ENCODE data around the gene TKFC.

TKFC gene

DNA sequence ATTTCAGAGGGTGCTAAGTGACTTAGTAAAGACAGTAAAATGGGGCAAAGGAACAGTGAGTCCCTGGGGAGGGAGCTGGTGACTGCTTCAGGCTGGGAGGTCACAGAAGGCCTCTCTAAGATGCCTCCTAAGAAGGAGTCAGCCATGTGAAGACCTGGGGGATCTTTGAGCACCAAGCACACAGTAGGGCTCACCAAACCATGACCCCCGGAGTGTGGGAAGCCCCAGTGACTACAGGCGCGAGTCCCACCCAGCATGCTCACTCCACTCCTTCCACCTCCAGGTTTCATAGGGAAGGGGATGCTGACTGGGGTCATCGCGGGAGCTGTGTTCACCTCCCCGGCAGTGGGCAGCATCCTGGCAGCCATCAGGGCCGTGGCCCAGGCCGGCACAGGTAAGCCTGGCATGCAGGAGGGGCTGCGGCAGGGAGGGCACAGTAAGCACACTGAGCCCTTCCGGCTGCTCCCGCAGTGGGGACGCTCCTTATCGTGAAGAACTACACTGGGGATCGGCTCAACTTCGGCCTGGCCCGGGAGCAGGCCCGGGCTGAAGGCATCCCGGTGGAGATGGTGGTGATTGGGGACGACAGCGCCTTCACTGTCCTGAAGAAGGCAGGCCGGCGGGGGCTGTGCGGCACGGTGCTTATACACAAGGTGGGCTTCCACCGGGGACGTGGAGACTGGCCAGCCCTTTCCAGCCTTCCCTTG lies 5.9 kb downstream of the TKFC start:
- Histone ChIP-seq H3K4me2 (no peak overlapping the region), H3K4me1 (ENCODE audit: low read depth, poor library complexity, severe bottlenecking) (peaks cover 31% of the 10 kb centered on the region), H4K20me1 (ENCODE audit: insufficient read depth) (no peaks in the 10 kb centered on the region), H3K4me3 (IDR thresholded peaks at IDR 0.05; ENCODE audit: insufficient read depth, low read depth, low read length) (no peak overlapping the region), H3K36me3 (ENCODE audit: insufficient read depth) (no peaks in the 10 kb centered on the region), H3K27ac (no peak overlapping the region), H2AFZ (ENCODE audit: low read depth) (no peak overlapping the region), H3K27me3 (ENCODE audit: insufficient read depth, low read depth) (no peaks in the 10 kb centered on the region), H3K9ac (no peak overlapping the region), H3K79me2 (ENCODE audit: insufficient read depth, low read depth) (0 out of 2 replicates have a peak, but pooled peaks cover 2% of the 10 kb centered on the region)
- TF ChIP-seq, protein P1, sequence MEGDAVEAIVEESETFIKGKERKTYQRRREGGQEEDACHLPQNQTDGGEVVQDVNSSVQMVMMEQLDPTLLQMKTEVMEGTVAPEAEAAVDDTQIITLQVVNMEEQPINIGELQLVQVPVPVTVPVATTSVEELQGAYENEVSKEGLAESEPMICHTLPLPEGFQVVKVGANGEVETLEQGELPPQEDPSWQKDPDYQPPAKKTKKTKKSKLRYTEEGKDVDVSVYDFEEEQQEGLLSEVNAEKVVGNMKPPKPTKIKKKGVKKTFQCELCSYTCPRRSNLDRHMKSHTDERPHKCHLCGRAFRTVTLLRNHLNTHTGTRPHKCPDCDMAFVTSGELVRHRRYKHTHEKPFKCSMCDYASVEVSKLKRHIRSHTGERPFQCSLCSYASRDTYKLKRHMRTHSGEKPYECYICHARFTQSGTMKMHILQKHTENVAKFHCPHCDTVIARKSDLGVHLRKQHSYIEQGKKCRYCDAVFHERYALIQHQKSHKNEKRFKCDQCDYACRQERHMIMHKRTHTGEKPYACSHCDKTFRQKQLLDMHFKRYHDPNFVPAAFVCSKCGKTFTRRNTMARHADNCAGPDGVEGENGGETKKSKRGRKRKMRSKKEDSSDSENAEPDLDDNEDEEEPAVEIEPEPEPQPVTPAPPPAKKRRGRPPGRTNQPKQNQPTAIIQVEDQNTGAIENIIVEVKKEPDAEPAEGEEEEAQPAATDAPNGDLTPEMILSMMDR (conservative IDR thresholded peaks at IDR 0.05; ENCODE audit: low read depth, low read length), result no peak

DNA sequence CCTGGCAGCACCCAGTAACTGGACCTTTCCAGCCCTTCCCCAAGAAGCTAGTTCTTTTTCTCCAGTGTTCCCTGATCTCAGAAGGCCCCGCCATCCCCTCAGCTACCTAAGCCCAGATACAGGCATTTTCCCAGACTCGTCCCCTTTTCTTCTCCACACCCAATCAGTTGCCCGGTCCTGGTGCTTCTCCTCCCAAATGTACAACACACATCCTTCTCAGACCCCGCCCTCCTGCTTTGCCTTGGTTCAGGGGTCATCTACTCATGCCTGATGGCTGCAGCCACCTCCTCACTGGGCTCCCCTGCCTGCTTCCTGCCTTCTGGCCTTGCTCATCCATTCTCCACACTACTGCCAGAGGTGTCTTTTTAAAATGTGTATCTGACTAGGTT lies 6.5 kb downstream of the TKFC start:
- Histone ChIP-seq H4K20me1 (ENCODE audit: insufficient read depth) (no peaks in the 10 kb centered on the region), H3K79me2 (ENCODE audit: insufficient read depth, low read depth) (no peaks in the 10 kb centered on the region)

GRCh38 chr11:61340979-61341378 lies 8.0 kb downstream of the TKFC start:
- no peaks in the 10 kb centered on the region for H3K27me3 ChIP-seq (ENCODE audit: insufficient read depth, low read depth)
- peaks cover 13% of the 10 kb centered on the region for H3K4me1 ChIP-seq (ENCODE audit: low read depth, poor library complexity, severe bottlenecking)
- TF ChIP-seq, protein P1 (conservative IDR thresholded peaks at IDR 0.05; ENCODE audit: low read depth, low read length), result no peak
- H3K36me3 ChIP-seq (ENCODE audit: insufficient read depth), result no peaks in the 10 kb centered on the region
- H3K79me2 ChIP-seq (ENCODE audit: insufficient read depth, low read depth), result no peaks in the 10 kb centered on the region
- no peak overlapping the region for H3K4me2 ChIP-seq
- H2AFZ ChIP-seq (ENCODE audit: low read depth), result no peak overlapping the region
- H3K27ac ChIP-seq, result no peak overlapping the region
- no peak overlapping the region for H3K9ac ChIP-seq
- no peak overlapping the region for H3K4me3 ChIP-seq (IDR thresholded peaks at IDR 0.05; ENCODE audit: insufficient read depth, low read depth, low read length)
- no peaks in the 10 kb centered on the region for H4K20me1 ChIP-seq (ENCODE audit: insufficient read depth)

More for the DNA sequence above, 6.5 kb downstream of the TKFC start:
- H3K9ac ChIP-seq, result no peak overlapping the region
- no peaks in the 10 kb centered on the region for H3K27me3 ChIP-seq (ENCODE audit: insufficient read depth, low read depth)
- TF ChIP-seq, protein P1 (conservative IDR thresholded peaks at IDR 0.05; ENCODE audit: low read depth, low read length), result no peak
- H3K4me1 ChIP-seq (ENCODE audit: low read depth, poor library complexity, severe bottlenecking), result peaks cover 27% of the 10 kb centered on the region
- no peak overlapping the region for H3K4me2 ChIP-seq
- no peak overlapping the region for H3K4me3 ChIP-seq (IDR thresholded peaks at IDR 0.05; ENCODE audit: insufficient read depth, low read depth, low read length)
- no peak overlapping the region for H2AFZ ChIP-seq (ENCODE audit: low read depth)
- H3K36me3 ChIP-seq (ENCODE audit: insufficient read depth), result no peaks in the 10 kb centered on the region
- no peak overlapping the region for H3K27ac ChIP-seq

DNA sequence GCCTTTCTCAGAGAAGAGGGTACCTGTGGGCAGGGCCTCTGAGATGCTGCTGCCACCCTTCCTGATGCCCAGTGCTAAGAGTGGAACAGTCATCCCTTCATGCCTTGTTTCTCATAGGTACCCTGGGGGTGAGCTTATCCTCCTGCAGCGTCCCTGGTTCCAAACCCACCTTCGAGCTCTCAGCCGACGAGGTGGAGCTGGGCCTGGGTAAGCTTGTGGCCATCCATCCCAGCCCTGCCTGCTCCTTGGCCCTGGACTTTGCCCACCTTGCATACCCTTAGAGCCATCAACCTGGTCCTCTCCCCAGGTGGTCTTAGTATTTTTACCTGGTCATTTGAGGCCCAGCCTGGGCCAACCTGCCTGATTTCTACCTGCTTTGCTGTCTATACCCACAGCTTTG lies 8.7 kb downstream of the TKFC start:
- H3K4me2 ChIP-seq, result no peak overlapping the region
- H3K4me3 ChIP-seq (IDR thresholded peaks at IDR 0.05; ENCODE audit: insufficient read depth, low read depth, low read length), result no peak overlapping the region
- no peak overlapping the region for H3K27ac ChIP-seq
- TF ChIP-seq, protein P1 (conservative IDR thresholded peaks at IDR 0.05; ENCODE audit: low read depth, low read length), result no peak
- peaks cover 5% of the 10 kb centered on the region for H3K4me1 ChIP-seq (ENCODE audit: low read depth, poor library complexity, severe bottlenecking)
- no peaks in the 10 kb centered on the region for H3K36me3 ChIP-seq (ENCODE audit: insufficient read depth)
- H2AFZ ChIP-seq (ENCODE audit: low read depth), result no peak overlapping the region
- H3K79me2 ChIP-seq (ENCODE audit: insufficient read depth, low read depth), result no peaks in the 10 kb centered on the region
- no peaks in the 10 kb centered on the region for H4K20me1 ChIP-seq (ENCODE audit: insufficient read depth)
- H3K9ac ChIP-seq, result no peak overlapping the region
- H3K27me3 ChIP-seq (ENCODE audit: insufficient read depth, low read depth), result no peaks in the 10 kb centered on the region

All from KMS-11 (cell line).